ENCODE results near the gene OTOA.

- no peak for TF ChIP-seq CTCF (conservative IDR thresholded peaks at IDR 0.05)
- TF ChIP-seq EZH2 (IDR thresholded peaks at IDR 0.05; ENCODE audit: low read depth), result no peak
Observed at GRCh38 chr16:21683184-21683583, 19.4 kb downstream of the OTOA start.

Data from PC-9 (cell line).